Stomach (tissue), 9 donors: ENCODE data around the gene UGT2B17. TPM values are rescaled to one million over a fixed set of nuclear protein-coding genes. Genes with fewer than 3 reads are reported as not detected.
"Not testable (repeated sequence)": the region's sequence is repeated elsewhere in the genome, so short reads cannot be mapped to it uniquely, and the experiment has no call there.

Source experiments
- DNase-seq, 2 donors: peaks; one replicate each; pipeline versions ENCODE4 v3.0.0 to v3.0.0-alpha.2; 2013 to 2019
- H3K27ac ChIP-seq, 5 donors: fragments of 200-600 bp in 4 of 5; sonication (generic) in 4 of 5; one replicate each; pipeline ENCODE4 v1.5.1; 2013 to 2019; ENCODE audit warnings: mild to moderate bottlenecking in 1 of 5, moderate library complexity in 1 of 5
- H3K27me3 ChIP-seq, 3 donors: fragments of 200-600 bp; sonication (generic); one replicate each; pipeline ENCODE4 v1.5.1; 2017 to 2019; ENCODE audit warnings: mixed run types in 1 of 3
- H3K36me3 ChIP-seq, 4 donors: fragments of 200-600 bp; sonication (generic); 1 replicate in 3 of 4; 2 replicates in 1 of 4; pipeline ENCODE4 v1.5.1; 2016 to 2019
- H3K4me1 ChIP-seq, 4 donors: fragments of 200-600 bp; sonication (generic); one replicate each; pipeline ENCODE4 v1.5.1; 2016 to 2019
- H3K4me3 ChIP-seq, 4 donors: fragments of 200-600 bp; sonication (generic) in 3 of 4; one replicate each; pipeline ENCODE4 v1.5.1; 2016 to 2019; ENCODE audit warnings: mild to moderate bottlenecking in 1 of 4
- H3K9me3 ChIP-seq, 4 donors: fragments of 200-600 bp; sonication (generic); one replicate each; pipeline ENCODE4 v1.5.1; 2016 to 2019
- EP300 ChIP-seq: sonication (generic); formaldehyde crosslinking; IDR thresholded peaks from one replicate; pipeline ENCODE4 v1.6.1; 2017; ENCODE audit warnings: antibody characterized with exemption
- POLR2A ChIP-seq, 4 donors: fragments of 450-650 bp; IDR thresholded peaks; one replicate each; pipeline ENCODE4 v1.6.1; 2016; ENCODE audit warnings: antibody characterized with exemption in 4 of 4, control low read depth in 2 of 4, mild to moderate bottlenecking in 1 of 4, moderate library complexity in 1 of 4
- POLR2AphosphoS5 ChIP-seq, 3 donors: sonication (generic); formaldehyde crosslinking; IDR thresholded peaks; one replicate each; pipeline ENCODE4 v1.6.1; 2016; ENCODE audit warnings: antibody characterized with exemption in 3 of 3
- WGBS, 5 donors: extraction: QIAGEN DNeasy Blood & Tissue Kit in 3 of 5; methylation state at CpG; one replicate each; pipeline versions ENCODE4 v1.1.5 to v1.1.7; 2013 to 2018; 5-methylcytosine and 5-hydroxymethylcytosine counted together
- intact Hi-C: fragments of 100-400 bp; cut with DNase I; formaldehyde crosslinking; loops from one replicate; pipeline ENCODE4 v1.15.1; 2023; ENCODE audit warnings: low total_unique reads
- polyA plus RNA-seq, 3 donors: library from polyadenylated mRNA; stranded (reverse); fragments of 200-250 nt; gene quantifications; one replicate each; pipeline ENCODE4 v1.2.3, GENCODE V29; 2013
- total RNA-seq, 5 donors: library from RNA; depleted of rRNA; stranded (reverse); fragments of >200 nt; gene quantifications; one replicate each; pipeline versions ENCODE4 v1.1.0 to v1.2.3, GENCODE V29; 2014 to 2016
- TF ChIP-seq, protein P1 (sequence below), 7 experiments: fragments of 450-650 bp in 4 of 7; fragments of 200-600 bp in 3 of 7; sonication (generic) in 3 of 7; IDR thresholded peaks; one replicate each; pipeline ENCODE4 v1.5.1; 2016 to 2019; ENCODE audit warnings: antibody characterized with exemption in 7 of 7, control low read depth in 2 of 7, mild to moderate bottlenecking in 1 of 7
- donor health status: healthy with polysubstance abuse.
- donor health status: Bipolar disorder and iron deficiency.
- donor health status: healthy.

The UGT2B17 gene
- total and polyA plus RNA-seq, 8 donors, result 0.40 TPM; not detected in 7

DNA sequence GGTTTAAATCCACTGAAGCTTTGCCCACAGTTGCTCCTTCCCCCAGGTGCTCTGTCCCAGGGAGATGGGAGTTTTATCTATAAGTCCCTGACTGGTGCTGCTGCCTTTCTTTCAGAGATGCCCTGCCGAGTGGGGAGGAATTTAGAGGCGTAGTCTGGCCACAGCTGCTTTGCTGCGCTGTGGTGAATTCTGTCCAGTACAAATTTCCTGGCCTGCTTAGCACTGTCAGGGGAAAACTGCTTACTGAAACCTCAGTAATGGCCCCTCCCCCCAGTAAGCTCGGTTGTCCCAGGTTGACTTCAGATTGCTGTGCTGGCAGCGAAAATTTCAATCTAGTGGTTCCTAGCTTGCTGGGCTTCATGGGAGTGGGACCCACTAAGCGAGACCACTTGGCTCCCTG, 40.1 kb downstream of the UGT2B17 start:
- no peak for DNase-seq
- H3K9me3 ChIP-seq, result no peaks in the 10 kb centered on the region
- 79 to 80% (median 79%) methylated on average over 6 of the region's 6 CpGs; no CpG with 5 or more reads in 2 of the 5 donors for WGBS, 5 donors
- intact Hi-C loops, result no loop called here
- H3K27me3 ChIP-seq, result no peaks in the 10 kb centered on the region
- no peaks in the 10 kb centered on the region for H3K36me3 ChIP-seq
- H3K27ac ChIP-seq, result no peak overlapping the region
- H3K4me3 ChIP-seq, result no peak overlapping the region
- no peak for TF ChIP-seq POLR2AphosphoS5 (IDR thresholded peaks at IDR 0.05)
- TF ChIP-seq, protein P1, sequence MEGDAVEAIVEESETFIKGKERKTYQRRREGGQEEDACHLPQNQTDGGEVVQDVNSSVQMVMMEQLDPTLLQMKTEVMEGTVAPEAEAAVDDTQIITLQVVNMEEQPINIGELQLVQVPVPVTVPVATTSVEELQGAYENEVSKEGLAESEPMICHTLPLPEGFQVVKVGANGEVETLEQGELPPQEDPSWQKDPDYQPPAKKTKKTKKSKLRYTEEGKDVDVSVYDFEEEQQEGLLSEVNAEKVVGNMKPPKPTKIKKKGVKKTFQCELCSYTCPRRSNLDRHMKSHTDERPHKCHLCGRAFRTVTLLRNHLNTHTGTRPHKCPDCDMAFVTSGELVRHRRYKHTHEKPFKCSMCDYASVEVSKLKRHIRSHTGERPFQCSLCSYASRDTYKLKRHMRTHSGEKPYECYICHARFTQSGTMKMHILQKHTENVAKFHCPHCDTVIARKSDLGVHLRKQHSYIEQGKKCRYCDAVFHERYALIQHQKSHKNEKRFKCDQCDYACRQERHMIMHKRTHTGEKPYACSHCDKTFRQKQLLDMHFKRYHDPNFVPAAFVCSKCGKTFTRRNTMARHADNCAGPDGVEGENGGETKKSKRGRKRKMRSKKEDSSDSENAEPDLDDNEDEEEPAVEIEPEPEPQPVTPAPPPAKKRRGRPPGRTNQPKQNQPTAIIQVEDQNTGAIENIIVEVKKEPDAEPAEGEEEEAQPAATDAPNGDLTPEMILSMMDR (IDR thresholded peaks at IDR 0.05), result no peak
- no peak for TF ChIP-seq POLR2A (IDR thresholded peaks at IDR 0.05)
- TF ChIP-seq EP300, result no peak
- no peaks in the 10 kb centered on the region for H3K4me1 ChIP-seq

DNA sequence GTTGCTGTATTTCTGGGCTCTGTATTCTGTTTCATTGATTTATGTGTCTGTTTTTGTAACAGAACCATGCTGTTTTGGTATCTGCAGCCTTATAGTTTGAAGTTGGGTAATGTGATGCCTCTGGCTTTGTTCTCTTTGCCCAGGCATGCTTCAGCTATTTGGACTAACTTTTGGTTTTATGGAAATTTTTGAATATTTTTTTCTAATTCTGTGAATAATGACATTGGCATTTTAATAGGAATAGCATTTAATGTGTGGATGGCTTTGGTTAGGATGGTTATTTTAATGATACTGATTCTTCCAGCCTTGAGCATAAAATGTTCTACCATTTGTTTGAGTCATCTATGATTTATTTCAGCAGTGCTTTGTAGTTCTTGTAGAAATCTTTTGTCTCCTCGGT, 53.9 kb downstream of the UGT2B17 start:
- H3K27me3 ChIP-seq, H3K27ac ChIP-seq, H3K4me3 ChIP-seq, intact Hi-C loops, H3K4me1 ChIP-seq, H3K36me3 ChIP-seq, DNase-seq, H3K9me3 ChIP-seq: not testable (repeated sequence)
- WGBS, 5 donors, result 32 to 65% (median 50%) methylated on average over 1 of the region's 1 CpG; no CpG with 5 or more reads in 2 of the 5 donors

DNA sequence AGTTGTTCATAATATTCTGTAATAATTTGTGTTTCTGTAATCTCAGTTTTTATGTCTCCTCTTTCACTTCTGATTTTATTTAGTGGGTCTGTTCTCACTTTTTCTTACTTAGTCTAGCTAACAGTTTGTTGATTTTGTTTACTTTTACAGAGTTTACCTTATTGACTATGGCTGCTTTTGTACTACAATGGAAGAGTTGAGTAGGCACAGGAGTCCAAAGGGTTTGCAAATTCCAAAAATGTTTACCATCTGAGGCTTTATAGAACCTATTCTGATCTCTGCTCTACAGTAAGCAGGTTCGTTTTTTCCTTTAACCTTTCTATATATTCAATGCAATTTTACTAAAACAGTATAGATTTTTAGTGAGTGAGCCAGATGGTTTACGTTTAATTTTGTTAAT, 55.1 kb downstream of the UGT2B17 start:
- intact Hi-C loops, result no loop called here
- WGBS, 5 donors, result 72 to 80% (median 72%) methylated on average over 2 of the region's 2 CpGs; no CpG with 5 or more reads in 2 of the 5 donors
- no peaks in the 10 kb centered on the region for H3K4me1 ChIP-seq
- H3K4me3 ChIP-seq, result no peak overlapping the region
- no peak overlapping the region for H3K27ac ChIP-seq
- no peaks in the 10 kb centered on the region for H3K36me3 ChIP-seq
- TF ChIP-seq, protein P1 (IDR thresholded peaks at IDR 0.05), result no peak
- TF ChIP-seq EP300 (no peak), POLR2A (IDR thresholded peaks at IDR 0.05) (no peak), POLR2AphosphoS5 (IDR thresholded peaks at IDR 0.05) (no peak)
- DNase-seq, result no peak
- H3K27me3 ChIP-seq, result no peaks in the 10 kb centered on the region
- H3K9me3 ChIP-seq, result no peaks in the 10 kb centered on the region

DNA sequence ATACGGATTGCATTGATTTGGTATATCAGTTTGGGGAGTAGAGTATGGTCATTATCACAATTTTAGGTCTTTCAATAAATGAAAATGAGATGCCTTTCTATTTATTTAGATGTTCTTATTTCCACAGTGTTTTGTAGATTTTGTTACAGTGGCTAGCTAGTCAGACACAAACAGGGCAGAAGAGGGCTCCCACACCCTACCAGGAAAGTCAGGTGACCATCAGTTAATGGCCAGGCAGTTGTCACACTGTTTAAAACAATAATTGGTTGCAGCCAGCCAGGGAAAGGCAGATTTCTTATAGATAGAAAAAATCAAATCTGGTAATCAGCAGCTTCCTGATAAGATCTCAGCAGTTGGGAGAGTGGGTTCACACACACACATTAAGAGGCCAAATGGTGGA, 57.2 kb downstream of the UGT2B17 start:
- no peak for DNase-seq
- Histone ChIP-seq H3K27ac (no peak overlapping the region), H3K27me3 (no peaks in the 10 kb centered on the region), H3K36me3 (no peaks in the 10 kb centered on the region), H3K4me3 (no peak overlapping the region), H3K4me1 (no peaks in the 10 kb centered on the region), H3K9me3 (no peaks in the 10 kb centered on the region)
- intact Hi-C loops, result no loop called here
- 56 to 77% (median 67%) methylated on average over 1 of the region's 1 CpG; no CpG with 5 or more reads in 2 of the 5 donors for WGBS, 5 donors
- TF ChIP-seq, protein P1 (IDR thresholded peaks at IDR 0.05), result no peak
- TF ChIP-seq POLR2A (IDR thresholded peaks at IDR 0.05), result no peak

DNA sequence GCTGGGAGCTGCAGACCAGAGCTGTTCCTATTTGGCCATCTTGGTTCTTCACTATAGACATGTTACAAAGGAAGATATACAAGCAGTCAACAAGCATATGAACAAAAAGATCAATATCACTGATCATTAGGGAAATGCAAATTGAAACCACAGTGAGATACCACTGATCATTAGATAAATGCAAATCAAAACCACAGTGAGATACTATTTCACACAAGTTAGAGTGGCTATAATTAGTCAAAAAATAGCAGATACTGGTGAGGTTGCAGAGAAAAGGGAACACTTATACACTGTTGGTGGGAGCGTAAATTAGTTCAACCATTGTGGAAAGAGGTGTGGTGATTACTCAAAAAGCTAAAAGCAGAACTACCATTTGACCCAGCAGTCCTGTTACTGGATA, 70.7 kb downstream of the UGT2B17 start:
- not testable (repeated sequence) for H3K27ac ChIP-seq, H3K27me3 ChIP-seq, DNase-seq, H3K36me3 ChIP-seq, H3K4me3 ChIP-seq, H3K4me1 ChIP-seq
- H3K9me3 ChIP-seq, result peaks cover 0 to 10% (median 9%) of the 10 kb centered on the region in 4 donors
- 79 to 100% (median 97%) methylated on average over 1 of the region's 1 CpG for WGBS, 5 donors
- intact Hi-C loops, result loop anchor here (10.0 kb wide), 1 partner anchor 129 kb away; no protein-coding TSS in a partner anchor

DNA sequence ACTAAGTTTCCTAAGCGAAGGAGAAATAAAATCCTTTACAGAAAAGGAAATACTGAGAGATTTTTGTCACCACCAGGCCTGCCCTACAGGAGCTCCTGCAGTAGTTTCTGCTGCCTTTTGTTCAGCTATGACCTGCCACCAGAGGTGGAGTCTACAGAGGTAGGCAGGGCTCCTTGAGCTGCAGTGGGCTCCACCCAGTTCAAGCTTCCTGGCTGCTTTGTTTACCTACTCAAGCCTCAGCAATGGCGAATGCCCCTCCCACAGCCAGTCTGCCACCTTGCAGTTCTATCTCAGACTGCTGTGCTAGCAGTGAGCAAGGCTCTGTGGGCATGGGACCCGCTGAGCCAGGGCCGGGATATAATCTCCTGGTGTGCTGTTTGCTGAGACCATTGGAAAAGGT, 71.3 kb downstream of the UGT2B17 start:
- WGBS, 5 donors, result 89 to 98% (median 95%) methylated on average over 3 to 4 of the region's 4 CpGs
- not testable (repeated sequence) for H3K27me3 ChIP-seq, DNase-seq, H3K36me3 ChIP-seq, H3K4me1 ChIP-seq, H3K27ac ChIP-seq, H3K4me3 ChIP-seq
- H3K9me3 ChIP-seq, result peaks cover 0 to 10% (median 9%) of the 10 kb centered on the region in 4 donors
- intact Hi-C loops, result loop anchor here (10.0 kb wide), 1 partner anchor 130 kb away; no protein-coding TSS in a partner anchor

DNA sequence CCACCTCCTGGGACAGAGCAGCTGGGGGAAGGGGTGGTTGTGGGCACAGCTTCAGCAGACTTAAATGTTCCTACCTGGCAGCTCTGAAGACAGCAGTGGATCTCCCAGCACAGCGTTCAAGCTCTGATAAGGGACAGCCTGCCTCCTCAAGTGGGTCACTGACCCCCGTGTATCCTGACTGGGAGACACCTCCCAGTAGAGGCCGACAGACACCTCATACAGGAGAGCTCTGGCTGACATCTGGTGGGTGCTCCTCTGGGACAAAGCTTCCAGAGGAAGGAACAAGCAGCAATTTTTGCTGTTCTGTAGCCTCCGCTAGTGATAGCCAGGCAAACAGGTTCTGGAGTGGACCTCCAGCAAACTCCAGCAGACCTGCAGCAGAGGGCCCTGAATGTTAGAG, 72.7 kb downstream of the UGT2B17 start:
- not testable (repeated sequence) for H3K4me3 ChIP-seq, H3K4me1 ChIP-seq, H3K27ac ChIP-seq, DNase-seq, H3K36me3 ChIP-seq, H3K27me3 ChIP-seq
- intact Hi-C loops, result loop anchor here (10.0 kb wide), 1 partner anchor 131 kb away; no protein-coding TSS in a partner anchor
- 67 to 97% (median 82%) methylated on average over 3 to 4 of the region's 4 CpGs for WGBS, 5 donors
- peaks cover 0 to 10% (median 9%) of the 10 kb centered on the region in 4 donors for H3K9me3 ChIP-seq
